ENCODE results near the gene CAVIN2.
"Not testable (repeated sequence)": the region's sequence is repeated elsewhere in the genome, so short reads cannot be mapped to it uniquely, and the experiment has no call there.

CAVIN2 gene

GRCh38 chr2:191799526-191799925 is 47.4 kb downstream of the CAVIN2 start:
- no peak for DNase-seq (ENCODE audit: low read depth)

- no peak for DNase-seq (ENCODE audit: low read depth)
Observed at GRCh38 chr2:191797942-191798876, 48.7 kb downstream of the CAVIN2 start.

- no peak for DNase-seq (ENCODE audit: low read depth)
Observed at GRCh38 chr2:191797500-191797899, 49.4 kb downstream of the CAVIN2 start.

GRCh38 chr2:191795715-191796114 is 51.2 kb downstream of the CAVIN2 start:
- DNase-seq (ENCODE audit: low read depth), result no peak

- DNase-seq (ENCODE audit: low read depth), result no peak
Observed at GRCh38 chr2:191791953-191792560, 54.8 kb downstream of the CAVIN2 start.

- DNase-seq (ENCODE audit: low read depth), result no peak
Observed at GRCh38 chr2:191790737-191791136, 56.2 kb downstream of the CAVIN2 start.

GRCh38 chr2:191789796-191790195 is 57.1 kb downstream of the CAVIN2 start:
- DNase-seq (ENCODE audit: low read depth), result no peak

- DNase-seq (ENCODE audit: low read depth), result no peak
Observed at GRCh38 chr2:191786694-191787093, 60.2 kb downstream of the CAVIN2 start.

- not testable (repeated sequence) for DNase-seq (ENCODE audit: low read depth)
Observed at GRCh38 chr2:191785651-191786050, 61.2 kb downstream of the CAVIN2 start.

All from HS-5 (cell line).